D721Med (cell line): Measurements from ENCODE around the gene EXOC4.
"Not testable (repeated sequence)": the region's sequence is repeated elsewhere in the genome, so short reads cannot be mapped to it uniquely, and the experiment has no call there.

Experiments
- DNase-seq: peaks from one replicate; pipeline ENCODE4 v3.0.0; 2011; ENCODE audit warnings: low spot score; ENCODE audit not compliant: insufficient read length
- FAIRE-seq: peaks from 2 replicates; lab custom pipeline; 2011; peaks lifted over from hg19 to GRCh38; lab: Jason Lieb, UNC
- TF ChIP-seq, protein P1 (sequence below): IDR thresholded peaks from 2 replicates; pipeline ENCODE4 v1.5.1; 2012; ENCODE audit warnings: mild to moderate bottlenecking, control low read depth; ENCODE audit not compliant: insufficient read depth; ENCODE audit errors: missing control alignments

Gene EXOC4

GRCh38 chr7:134067164-134067563 is 814.3 kb downstream of the EXOC4 start:
- no peak for FAIRE-seq
- no peak for DNase-seq
- TF ChIP-seq, protein P1, sequence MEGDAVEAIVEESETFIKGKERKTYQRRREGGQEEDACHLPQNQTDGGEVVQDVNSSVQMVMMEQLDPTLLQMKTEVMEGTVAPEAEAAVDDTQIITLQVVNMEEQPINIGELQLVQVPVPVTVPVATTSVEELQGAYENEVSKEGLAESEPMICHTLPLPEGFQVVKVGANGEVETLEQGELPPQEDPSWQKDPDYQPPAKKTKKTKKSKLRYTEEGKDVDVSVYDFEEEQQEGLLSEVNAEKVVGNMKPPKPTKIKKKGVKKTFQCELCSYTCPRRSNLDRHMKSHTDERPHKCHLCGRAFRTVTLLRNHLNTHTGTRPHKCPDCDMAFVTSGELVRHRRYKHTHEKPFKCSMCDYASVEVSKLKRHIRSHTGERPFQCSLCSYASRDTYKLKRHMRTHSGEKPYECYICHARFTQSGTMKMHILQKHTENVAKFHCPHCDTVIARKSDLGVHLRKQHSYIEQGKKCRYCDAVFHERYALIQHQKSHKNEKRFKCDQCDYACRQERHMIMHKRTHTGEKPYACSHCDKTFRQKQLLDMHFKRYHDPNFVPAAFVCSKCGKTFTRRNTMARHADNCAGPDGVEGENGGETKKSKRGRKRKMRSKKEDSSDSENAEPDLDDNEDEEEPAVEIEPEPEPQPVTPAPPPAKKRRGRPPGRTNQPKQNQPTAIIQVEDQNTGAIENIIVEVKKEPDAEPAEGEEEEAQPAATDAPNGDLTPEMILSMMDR, result no peak

- FAIRE-seq, result no peak
Observed at GRCh38 chr7:134068670-134069069, 815.8 kb downstream of the EXOC4 start.

GRCh38 chr7:134069187-134069586 is 816.3 kb downstream of the EXOC4 start:
- TF ChIP-seq, protein P1, result no peak
- FAIRE-seq, result no peak
- no peak for DNase-seq

More at GRCh38 chr7:134068670-134069069, 815.8 kb downstream of the EXOC4 start:
- DNase-seq, result no peak
- TF ChIP-seq, protein P1, result no peak

- FAIRE-seq, result no peak
- TF ChIP-seq, protein P1, result no peak
- no peak for DNase-seq
Observed at GRCh38 chr7:134070673-134071072, 817.8 kb downstream of the EXOC4 start.

DNA sequence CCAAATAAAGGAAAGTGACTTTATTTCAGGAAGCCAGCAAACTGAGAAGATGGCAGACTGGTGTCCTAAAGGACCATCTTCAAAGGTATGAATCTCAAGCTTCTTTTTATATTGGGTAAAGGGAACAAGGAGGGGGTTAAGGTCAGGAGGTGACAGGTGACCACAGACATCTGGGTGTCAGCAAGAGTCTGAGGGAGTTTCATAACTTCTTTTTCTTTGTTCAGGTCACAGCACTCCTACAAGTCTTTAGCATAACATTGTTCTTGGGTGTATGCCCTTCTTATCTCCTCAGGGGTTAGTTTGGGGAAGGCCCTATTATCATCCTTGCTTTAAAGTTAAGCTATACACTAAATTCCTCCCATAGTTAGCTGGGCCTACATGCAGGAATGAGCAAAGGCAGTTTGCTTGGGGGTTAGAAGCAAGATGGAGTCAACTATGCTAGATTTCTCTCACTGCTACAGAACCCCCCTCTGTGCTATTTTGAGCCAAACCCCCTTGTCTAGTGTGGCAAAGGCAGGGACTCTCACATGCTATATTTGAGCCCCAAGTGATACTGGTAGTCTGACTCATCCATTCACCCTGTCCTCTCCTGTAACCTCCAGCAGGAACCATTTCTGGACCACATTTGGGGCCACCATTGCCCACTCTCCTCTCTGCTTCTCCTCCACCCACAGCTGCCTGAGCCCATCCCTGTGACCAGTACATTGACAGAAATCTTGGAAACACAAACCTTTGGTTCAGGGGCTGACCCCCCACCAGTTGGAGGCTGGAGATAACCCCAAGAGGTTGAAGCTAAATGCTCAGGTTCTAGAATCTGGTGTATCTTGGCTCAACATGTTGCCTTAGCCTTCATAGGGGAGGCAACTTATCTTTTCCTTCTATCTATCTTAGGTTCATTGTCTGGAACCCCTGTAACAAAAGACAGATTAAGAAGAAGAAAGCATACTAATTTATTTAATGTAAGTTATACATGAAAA is 818.8 kb downstream of the EXOC4 start:
- TF ChIP-seq, protein P1, result no peak
- FAIRE-seq (no peak), DNase-seq (no peak)

GRCh38 chr7:134073276-134073675 is 820.4 kb downstream of the EXOC4 start:
- TF ChIP-seq, protein P1, result no peak
- DNase-seq (no peak), FAIRE-seq (no peak)

- FAIRE-seq (no peak), DNase-seq (no peak)
Observed at GRCh38 chr7:134075799-134076198, 822.9 kb downstream of the EXOC4 start.

GRCh38 chr7:134077560-134077959 is 824.7 kb downstream of the EXOC4 start:
- not testable (repeated sequence) for FAIRE-seq, DNase-seq

More at GRCh38 chr7:134075799-134076198, 822.9 kb downstream of the EXOC4 start:
- TF ChIP-seq, protein P1, result no peak
